ENCODE results near the gene NIN.

NIN gene

DNA sequence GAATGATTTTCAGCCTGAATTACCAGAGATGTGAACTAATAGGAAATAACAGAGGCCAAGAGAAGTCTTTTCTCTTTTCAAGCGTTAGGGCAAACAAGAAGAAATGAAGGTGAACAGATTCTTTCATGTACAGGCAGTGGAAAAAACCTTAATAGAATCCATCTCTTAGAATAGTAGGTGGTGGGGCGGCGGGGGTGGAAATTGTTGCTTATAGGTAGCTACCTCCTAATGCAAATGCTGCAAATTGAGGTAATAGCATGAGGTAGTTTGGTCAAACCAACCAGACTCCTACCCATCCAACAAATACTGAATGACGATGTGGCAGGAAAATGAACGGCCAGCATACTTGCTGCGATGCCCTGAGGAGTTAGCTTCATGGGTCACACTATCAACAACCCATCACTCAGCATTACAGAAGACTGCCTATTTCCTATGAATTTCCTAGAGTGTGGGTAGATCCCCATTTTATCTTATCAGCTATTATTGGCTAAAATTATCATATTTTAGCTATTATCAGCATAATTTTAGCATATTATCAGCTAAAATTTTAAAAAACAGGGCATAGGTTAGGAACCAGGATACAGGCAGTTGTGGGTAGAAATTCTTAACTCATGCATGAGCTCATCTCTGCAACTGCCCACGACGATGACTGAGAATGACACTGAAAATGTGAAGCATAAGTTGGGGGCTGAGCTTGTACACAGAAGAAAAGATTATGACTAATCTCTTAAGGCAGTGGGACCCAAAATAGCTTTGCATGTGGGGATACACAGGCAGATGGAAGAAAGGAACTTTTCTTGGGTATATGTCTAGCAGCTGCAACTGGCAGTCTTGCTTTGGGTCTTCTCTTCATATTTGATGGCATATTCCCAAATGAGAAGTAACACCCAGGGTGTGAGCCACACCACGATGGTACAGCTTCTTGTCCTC lies 68.7 kb downstream of the NIN start:
- peak; percentile 54 to 56 for DNase-seq (ENCODE audit: low read depth in 2 of 2)

DNA sequence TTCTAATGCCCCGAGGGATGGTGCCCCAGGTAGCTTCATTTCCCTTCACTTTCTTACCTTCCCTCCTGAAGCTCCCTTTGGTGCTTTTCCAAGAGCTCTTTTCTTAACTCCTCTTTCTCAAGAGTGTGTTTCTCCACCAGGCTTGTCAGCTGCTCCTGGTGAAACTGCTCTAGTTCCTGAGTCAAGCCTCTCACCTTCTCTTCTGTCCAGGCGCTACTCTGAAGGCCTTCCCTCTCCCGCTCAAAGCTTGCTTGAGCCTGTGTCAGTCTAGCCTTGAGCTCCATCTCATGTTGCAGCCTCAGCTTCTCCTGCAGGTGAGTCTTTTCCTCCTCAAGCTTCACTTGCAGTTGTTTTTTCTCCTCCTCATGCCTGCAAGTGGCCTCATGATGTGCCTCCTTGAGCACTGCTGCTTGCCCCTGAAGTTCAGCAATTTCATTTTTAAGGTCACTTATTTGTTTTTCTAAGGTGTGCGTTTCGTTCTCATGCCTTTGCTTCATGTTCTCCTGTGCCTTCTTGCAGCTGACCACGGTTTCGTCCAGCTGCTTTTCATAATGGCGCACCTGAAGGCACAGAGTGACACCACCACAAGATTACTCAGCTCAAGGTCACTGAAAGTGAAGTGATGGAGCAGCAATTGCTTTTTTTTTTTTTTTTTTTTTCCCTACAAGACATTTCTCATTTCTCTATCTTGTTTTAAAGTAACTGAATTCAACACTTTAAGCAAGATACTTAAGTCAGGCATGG lies 71.0 kb downstream of the NIN start:
- no peak for DNase-seq (ENCODE audit: low read depth in 2 of 2)

DNA sequence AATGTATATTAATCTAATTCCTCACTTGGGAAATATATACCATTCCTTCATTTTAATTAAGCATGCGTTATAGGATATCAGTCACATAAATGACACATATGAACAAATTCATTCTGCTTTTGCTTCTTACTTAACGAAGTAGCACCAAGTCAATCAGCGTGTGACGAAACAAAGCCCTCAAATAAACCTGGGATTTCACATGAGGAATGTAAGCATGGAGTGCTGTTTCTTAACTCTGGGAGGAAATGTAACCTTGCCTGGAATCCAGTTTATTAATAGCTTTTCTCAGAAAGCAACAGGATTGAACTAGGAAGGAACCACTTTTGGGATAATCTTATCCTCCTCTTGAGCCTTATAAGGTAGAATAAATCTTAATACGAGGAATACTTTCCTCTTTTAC lies 72.0 kb downstream of the NIN start:
- no peak for DNase-seq (ENCODE audit: low read depth in 2 of 2)

DNA sequence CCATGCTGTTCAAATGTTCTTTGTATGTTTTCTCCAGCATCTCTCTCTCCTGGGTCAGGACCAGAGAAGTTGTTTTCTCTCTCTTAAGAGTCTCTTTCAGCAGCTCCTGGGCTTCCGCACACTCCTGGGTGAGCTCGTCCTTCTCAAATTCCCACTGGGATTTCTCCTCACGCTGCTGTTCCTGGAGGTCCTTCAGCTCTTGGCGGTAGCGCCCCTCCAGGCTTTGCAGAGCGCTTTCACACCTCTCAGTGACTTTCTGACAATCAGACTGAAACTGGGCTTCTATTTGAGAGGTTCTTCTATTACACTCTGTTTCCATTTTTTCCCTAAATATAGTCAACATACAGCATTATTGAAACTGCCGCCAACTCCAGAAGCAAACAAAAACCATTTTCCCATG lies 72.7 kb downstream of the NIN start:
- DNase-seq (ENCODE audit: low read depth in 2 of 2): no peak

DNA sequence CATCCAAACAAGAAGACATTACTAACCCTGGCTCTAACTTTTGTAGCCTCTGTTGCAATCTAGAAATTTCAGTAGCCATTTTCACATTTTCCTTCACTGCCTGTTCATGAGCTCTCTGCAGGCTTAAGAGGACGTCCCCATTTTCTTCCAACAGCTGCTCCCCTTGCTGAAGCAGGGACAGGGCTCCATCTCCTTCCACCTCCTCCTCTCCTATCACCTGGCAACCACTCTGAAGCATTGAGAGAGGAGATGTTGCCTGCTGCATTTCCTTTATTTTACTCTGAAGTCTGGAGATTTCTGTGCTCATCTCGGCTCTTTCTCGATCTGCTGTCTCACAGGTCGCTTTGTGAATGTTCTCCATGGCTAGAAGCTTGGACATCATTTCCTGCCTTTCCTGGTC lies 73.3 kb downstream of the NIN start:
- DNase-seq (ENCODE audit: low read depth in 2 of 2): no peak

DNA sequence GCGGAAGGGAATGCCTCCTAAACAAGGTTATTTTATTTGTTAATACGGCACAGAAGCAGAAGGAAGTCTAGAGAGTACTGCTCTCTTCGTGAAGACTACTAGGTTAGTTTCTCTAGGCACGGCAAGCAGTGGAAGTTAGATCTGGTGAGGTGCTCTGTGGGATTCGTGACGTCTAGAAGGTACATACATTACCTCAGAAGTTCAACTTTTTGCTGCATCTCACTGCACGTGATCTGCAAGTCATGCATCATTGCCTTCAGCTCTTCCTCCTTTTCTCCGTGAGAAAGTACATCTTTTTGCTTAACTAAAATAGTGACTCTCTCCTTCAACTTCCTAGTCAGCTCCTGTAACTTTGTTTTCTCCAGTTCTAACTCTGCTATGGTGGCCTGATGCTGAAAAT lies 74.7 kb downstream of the NIN start:
- no peak for DNase-seq (ENCODE audit: low read depth in 2 of 2)

DNA sequence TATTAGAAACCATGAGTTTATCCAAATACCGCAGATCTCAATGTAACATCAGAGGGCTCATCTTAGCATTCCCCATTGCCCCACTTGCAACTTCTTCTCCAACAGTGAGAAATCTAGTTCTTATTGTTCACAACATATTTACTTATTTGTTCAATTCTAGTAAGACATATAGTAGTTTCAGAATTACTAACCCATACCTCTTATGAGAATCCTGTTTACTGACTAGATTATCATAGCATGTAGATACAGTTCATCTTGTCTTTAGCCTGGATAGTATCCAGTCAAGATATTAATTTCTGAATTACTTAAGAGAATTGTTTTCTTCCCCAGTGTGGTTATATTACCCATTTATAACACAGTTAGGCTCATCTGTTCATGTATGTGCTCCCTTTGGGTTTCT lies 80.6 kb downstream of the NIN start:
- DNase-seq (ENCODE audit: low read depth in 2 of 2): no peak

DNA sequence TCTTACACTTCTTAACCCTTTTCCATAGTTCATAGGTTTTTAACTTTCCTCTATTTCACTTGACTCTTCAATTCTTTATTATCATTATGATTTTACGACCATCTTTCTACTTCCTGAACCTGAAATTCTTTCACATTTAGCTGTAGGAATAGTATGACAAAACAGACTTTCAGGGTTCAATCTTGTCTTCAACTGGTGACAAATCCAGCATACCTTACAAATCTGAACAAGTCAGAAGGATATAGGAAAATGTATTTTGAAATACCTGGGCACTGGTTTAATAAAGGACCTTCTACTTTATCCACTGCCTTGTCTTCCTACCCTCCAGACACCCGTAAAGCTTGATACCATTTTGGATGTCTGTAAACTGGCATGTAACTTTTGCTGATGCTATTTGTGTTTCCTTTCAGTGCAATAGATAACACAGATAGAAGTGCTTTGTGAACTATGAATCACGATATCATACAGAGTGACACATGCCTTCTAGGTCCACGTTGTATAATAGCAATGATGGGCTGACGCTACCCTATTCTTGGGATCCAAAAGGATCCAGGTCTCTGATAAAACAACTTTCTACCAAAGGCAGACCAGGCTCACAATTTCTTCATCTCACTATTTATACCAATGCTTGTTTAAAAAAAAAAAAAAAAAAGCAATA lies 85.4 kb downstream of the NIN start:
- no peak for DNase-seq (ENCODE audit: low read depth in 2 of 2)

DNA sequence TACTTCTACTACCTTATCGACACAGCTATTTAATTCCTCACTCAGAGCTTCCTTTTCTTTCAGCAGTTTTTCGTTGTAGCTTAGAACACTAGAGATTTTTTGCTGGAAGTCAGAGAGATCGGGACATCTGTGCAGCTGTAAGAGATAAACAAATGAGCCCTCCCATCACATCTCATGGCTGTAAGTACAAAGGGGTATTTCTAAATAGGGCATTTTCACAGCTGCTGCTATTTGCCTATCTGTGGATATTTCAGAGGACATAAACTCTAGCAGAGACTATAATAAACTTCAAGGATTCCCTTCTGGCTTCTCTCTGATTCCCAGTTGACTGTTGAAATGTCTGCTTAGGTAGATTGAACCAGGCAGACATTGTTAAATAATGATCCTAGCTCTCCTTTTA lies 86.7 kb downstream of the NIN start:
- no peak for DNase-seq (ENCODE audit: low read depth in 2 of 2)

DNA sequence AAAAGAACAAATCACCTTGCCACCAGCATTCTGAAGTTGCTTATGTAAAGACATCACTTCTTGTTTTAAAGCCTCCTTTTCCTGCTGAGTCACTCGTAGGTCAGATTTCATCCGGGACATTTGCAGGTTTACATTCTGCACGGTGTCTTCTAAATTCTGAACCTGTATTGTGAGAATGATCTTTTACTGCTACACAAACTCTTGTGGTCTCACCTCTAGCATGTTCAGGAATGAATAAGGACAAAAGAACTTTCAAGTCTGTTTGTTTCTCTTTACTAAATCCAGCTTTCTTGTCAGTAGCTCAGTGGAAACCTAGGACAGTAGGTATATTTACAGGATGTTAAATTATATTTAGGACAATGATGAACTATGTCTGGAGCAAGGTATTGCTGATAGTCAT lies 89.4 kb downstream of the NIN start:
- no peak for DNase-seq (ENCODE audit: low read depth in 2 of 2)

DNA sequence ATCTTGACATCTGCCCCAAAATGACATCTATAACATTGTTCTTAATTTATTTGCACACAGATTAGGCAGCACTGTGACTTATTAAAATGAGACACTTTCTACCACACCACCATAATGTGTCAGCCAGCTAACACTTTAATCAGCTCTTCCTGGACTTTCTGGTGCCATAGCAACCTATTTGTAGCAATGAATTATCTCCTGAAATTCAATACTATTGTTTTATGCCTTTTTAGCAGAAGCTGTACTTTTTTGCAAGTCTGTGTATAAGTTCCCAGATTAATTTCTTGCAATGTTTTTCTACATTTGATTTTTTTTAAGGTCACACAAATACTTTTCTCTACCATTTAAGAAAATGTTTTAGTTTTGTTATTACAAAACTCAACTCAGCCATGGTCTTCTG lies 90.1 kb downstream of the NIN start:
- no peak for DNase-seq (ENCODE audit: low read depth in 2 of 2)

DNA sequence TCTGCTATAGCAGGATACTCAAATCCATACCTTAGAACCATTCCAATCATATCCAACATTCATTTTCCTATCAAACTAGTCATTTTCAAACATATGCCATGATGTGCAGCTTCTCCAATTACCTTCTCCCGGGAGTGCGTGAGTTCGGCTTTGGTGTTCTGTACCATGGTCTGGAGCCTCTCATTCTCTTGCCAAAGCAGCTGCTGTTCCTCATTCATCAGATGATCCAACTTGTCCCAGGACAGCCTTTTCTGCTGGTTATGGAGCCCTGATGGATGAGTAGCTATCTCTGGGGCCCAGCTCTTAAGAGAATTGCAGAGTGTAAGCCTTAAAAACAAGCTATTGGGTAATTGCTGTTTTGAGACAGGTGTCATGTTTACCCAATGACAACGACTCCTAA lies 91.8 kb downstream of the NIN start:
- no peak for DNase-seq (ENCODE audit: low read depth in 2 of 2)

DNA sequence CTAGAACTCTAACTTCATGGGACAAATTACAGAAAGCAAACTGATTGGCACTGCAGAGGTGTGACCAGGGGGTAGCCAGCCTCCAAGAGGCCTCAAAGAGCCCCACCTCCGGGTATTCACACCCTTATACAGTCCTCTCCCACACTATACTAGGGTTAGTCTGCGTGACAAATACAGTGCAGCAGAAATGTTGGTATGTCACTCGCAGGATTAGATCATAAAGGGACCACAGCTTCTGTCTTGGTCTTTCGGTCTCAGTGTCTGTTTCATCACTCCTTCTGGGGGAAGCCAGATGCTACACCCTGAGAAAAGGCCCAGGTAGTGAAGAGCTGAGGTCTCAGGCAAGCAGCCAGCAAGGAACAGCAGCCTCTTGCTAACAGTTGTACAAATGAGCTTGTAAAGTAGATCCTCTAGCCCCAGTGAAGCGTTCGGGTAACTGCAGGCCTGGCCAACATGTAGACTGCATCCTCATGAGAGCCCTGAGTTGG lies 94.0 kb downstream of the NIN start:
- no peak for DNase-seq (ENCODE audit: low read depth in 2 of 2)

DNA sequence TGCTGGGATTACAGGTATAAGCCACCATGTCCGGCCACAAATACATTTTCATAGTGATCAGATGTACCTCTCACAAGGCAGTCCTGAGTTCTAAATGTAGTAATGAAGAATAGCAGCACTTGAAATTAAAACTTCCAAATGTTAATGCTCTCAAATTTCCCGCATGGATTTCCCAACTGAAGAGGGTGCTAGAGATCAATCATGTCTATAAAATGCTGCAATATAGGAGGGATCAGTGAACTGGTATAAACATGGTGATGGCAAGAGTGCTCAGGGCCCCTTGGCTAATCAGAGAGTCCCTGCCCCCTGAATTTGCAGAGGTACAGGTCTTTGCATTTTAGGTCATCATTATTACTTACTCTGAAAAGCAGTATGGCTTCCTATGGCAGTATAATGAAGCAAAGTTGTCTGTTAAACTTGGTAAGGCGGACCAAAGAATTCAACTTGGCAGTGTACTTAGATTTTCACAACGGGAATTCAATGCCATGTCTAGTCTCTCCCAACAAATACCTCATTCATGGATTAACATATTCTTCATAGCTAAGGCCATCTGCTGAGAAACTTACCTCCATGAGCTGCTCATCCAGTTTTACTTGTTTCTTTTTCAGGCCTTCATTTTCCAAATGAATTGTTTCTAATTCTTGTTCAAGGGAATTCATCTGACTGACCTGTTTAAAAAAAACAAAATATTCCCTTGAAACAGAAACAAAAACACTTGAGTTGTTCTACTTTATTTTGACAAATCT lies 95.8 kb downstream of the NIN start:
- no peak for DNase-seq (ENCODE audit: low read depth in 2 of 2)

DNA sequence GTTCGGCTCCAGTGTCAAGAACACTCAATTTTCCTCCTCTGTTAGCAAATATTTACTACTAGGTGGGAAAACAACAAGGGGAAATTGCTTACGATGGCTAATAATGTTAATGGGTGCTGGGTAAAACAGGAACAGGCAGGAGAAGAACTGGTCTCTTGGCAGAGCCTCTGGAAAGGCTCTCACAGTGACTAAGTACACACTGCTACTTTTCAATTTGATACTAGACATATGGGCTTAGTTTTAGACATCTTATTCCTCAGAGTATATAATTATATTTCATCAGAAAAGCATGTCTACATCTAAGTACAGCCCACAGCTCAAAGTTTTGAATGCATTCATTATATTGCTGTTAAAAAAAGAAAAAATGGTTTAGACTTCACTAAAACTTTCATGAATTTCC lies 97.5 kb downstream of the NIN start:
- DNase-seq (ENCODE audit: low read depth in 2 of 2): no peak

DNA sequence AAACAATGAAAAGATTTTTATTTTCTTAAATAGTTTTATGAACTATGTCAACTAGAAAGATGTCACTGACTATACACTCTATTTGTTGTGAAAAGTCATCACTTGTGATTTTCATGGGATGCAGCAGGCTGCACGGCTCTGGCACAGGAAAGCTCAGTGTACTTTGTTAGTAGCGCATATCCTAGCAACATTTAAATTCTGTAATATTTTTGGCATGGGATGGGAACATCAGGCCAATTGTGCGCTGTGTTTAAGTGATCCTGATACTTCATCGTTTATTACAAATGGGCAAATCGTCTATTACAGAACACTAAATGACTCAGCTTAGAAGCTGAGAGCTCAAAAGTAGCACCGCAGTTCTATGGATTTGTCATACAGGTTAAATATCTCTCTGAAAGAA lies 102.1 kb downstream of the NIN start:
- no peak for DNase-seq (ENCODE audit: low read depth in 2 of 2)

DNA sequence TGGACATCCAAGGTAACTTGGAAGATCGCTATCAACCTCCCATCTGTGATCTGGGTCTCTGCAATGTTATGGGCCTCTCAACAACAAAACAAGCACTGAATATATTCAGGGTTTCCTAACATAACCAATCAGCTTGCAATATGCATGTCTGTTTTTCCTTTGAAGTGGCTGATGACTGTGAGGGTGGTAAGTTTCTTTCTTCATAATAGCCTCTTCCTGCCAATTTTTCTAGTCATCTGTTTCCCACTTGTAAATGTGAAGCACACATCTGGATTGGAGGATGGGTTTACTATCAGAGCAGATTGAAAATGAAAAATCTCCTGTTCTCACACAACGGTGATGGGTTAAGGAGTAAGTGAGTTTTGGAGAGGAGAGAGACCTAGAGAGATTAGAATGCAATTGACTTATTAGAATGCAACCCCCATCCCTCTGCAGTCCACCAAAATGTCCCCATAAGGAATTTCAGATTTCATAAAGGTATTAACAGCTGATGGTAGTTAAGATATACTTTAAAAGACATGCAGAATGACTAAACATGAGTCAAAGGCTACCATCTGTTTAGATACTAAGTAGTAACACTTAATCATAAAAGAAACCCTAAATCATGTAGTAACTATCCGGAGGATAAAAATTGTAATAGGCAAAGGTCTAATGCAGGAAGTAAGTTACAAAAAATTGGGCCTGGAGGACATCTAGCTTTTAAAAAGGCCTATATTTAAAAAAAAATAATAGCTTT lies 104.4 kb downstream of the NIN start:
- DNase-seq (ENCODE audit: low read depth in 2 of 2): peak; percentile 90 to 91

DNA sequence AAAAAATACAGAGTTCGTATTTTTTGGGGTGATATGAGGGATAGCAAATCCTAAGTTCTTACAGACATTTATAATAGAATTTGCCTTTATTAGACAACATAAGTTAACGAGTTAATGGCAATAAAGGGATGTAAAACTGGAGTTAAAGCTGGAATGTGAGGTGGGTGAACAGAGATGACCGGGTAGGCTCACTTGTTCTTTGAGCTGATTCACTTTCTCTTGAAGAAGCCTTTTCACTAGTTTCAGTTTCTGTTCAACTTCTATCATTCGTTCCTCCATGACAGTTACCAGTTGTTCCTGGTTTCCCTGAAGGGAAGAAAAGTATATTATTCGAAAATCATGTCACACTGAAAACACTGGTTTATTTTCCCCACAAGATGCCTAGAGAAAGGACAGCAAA lies 105.2 kb downstream of the NIN start:
- DNase-seq (ENCODE audit: low read depth in 2 of 2): no peak

DNA sequence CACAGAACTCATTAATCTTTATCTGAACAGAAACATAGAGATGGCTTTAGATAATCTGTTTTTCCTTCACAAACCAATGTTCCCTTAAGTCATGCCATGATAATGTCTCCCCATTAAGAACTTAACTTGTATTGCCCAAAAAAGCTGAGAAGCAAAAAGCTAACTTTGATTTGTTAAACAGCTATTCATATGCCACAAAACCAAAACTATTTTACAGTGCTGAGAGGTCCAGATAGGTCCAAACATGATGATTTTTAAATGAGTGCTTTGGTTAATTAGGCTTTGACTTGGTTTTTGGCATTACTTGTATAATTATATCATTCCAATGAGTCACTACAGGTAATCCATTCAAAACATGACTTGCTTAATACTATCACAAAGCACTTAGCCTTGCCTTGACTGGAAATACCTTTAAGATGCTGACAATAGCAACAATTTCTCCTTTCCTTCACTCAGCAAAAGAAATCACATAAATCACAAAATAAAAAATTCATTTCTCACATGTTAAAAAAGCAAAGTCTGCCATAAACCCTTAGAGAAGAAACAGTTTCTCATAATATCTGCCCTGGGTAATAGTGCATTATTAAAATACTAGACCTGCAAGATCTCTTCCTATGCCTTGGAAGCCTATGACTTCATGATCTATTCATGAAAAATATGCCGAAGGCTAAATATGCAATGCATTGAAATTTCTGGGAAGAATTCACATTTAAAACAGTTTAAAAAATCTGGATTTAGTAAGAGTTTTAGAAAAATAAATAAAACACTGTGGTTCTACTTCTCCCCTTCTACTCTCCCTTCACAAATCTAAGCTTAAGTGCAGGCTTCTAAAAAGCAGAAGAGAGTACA lies 110.8 kb downstream of the NIN start:
- peak in 1 of 2 experiments; percentile 17 for DNase-seq (ENCODE audit: low read depth in 2 of 2)

DNA sequence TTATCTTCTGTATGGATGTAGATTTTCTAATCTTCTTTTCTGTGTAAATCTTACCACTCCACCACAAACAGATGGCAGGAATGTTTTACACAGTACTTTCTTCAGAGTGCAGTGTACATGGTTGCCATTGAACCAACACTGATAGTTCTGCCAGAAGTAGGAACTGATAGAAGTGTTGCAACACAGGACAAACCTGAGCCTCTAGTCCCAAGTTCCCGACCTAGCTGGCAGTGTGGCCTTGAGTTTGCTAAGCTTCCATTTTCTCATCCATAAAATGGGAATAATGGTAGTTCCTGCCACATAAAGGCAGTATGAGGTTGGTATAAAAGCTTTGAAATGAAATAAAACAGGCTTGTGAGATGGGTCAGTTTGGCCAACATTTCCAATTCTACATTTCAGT lies 112.0 kb downstream of the NIN start:
- DNase-seq (ENCODE audit: low read depth in 2 of 2): no peak

Data from fibroblast of skin of left biceps (primary cell).